ENCODE data around the gene POFUT1.
"Not testable (repeated sequence)": the region's sequence is repeated elsewhere in the genome, so short reads cannot be mapped to it uniquely, and the experiment has no call there.

The POFUT1 gene

GRCh38 chr20:32251470-32251869 lies 43.8 kb downstream of the POFUT1 start:
- H3K4me1 Mint-ChIP-seq, result peaks cover 22% of the 10 kb centered on the region
- ATAC-seq, result no peak

GRCh38 chr20:32252189-32252588 lies 44.5 kb downstream of the POFUT1 start:
- ATAC-seq (peak; percentile 71), DNase-seq (ENCODE audit: low spot score in 2 of 2) (peak; percentile 40 to 77)
- Mint-ChIP-seq H3K27ac (peak overlapping the region; percentile 88), H3K4me1 (peaks cover 28% of the 10 kb centered on the region), H3K4me3 (peak overlapping the region; percentile 62), H3K9me3 (no peaks in the 10 kb centered on the region), H3K36me3 (no peaks in the 10 kb centered on the region)

More at GRCh38 chr20:32251470-32251869, 43.8 kb downstream of the POFUT1 start:
- peak overlapping the region; percentile 88 for H3K27ac Mint-ChIP-seq
- no peaks in the 10 kb centered on the region for H3K36me3 Mint-ChIP-seq
- no peaks in the 10 kb centered on the region for H3K9me3 Mint-ChIP-seq
- DNase-seq (ENCODE audit: low spot score in 2 of 2), result no peak
- H3K4me3 Mint-ChIP-seq, result peak overlapping the region; percentile 62

- H3K4me3 Mint-ChIP-seq; DNase-seq (ENCODE audit: low spot score in 2 of 2); ATAC-seq; H3K4me1 Mint-ChIP-seq; H3K9me3 Mint-ChIP-seq; H3K36me3 Mint-ChIP-seq; H3K27ac Mint-ChIP-seq: not testable (repeated sequence)
Observed at GRCh38 chr20:32260973-32261372, 53.3 kb downstream of the POFUT1 start.

GRCh38 chr20:32261644-32262043 lies 54.0 kb downstream of the POFUT1 start:
- ATAC-seq, result no peak
- Mint-ChIP-seq H3K4me1 (peaks cover 6% of the 10 kb centered on the region), H3K9me3 (no peaks in the 10 kb centered on the region), H3K4me3 (no peak overlapping the region), H3K27ac (no peak overlapping the region), H3K36me3 (no peaks in the 10 kb centered on the region)
- no peak for DNase-seq (ENCODE audit: low spot score in 2 of 2)

GRCh38 chr20:32263398-32263954 lies 55.8 kb downstream of the POFUT1 start:
- Mint-ChIP-seq H3K9me3 (no peaks in the 10 kb centered on the region), H3K27ac (no peak overlapping the region), H3K4me3 (no peak overlapping the region), H3K36me3 (no peaks in the 10 kb centered on the region), H3K4me1 (no peaks in the 10 kb centered on the region)
- DNase-seq (ENCODE audit: low spot score in 2 of 2), result no peak
- no peak for ATAC-seq

DNA sequence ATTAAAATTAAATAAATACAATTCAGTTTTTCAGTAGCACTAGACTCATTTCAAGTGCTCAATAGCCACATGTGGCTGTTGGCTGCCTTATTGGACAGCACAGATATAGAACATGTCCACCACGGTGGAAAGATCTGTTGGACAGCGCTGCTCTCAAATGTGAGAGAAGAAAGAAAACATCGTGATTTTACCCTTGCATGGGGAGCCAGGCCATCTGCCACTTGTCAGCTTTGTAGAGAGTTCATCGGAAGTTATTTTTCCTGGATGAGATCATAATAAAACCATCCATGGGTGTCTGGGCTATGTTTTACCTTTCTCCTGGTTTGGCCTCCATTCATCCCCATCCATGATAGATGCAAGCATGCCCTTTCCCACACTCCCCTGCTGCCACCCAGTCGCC lies 63.9 kb downstream of the POFUT1 start:
- H3K27ac Mint-ChIP-seq, result no peak overlapping the region
- peaks cover 6% of the 10 kb centered on the region for H3K4me1 Mint-ChIP-seq
- H3K36me3 Mint-ChIP-seq, result no peaks in the 10 kb centered on the region
- no peak overlapping the region for H3K4me3 Mint-ChIP-seq
- H3K9me3 Mint-ChIP-seq, result no peaks in the 10 kb centered on the region
- no peak for ATAC-seq
- DNase-seq (ENCODE audit: low spot score in 2 of 2), result no peak

DNA sequence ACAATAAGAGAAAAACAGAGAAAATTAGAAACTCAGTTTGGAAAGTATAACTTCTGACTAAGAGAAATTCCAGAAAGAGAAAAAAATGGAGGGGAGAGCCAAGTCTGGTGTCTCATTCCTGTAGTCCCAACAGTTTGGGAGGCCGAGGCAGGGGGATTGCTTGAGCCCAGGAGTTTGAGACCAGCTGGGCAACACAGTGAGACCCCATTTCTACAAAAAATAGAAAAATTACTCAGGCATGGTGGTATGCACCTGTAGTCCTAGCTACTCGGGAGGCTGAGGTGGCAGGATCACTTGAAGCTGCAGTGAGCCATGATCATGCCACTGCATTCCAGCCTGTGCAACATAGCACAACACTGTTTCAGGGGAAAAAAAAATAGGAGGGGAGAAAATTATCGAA lies 66.7 kb downstream of the POFUT1 start:
- H3K27ac Mint-ChIP-seq, result no peak overlapping the region
- ATAC-seq, result no peak
- H3K36me3 Mint-ChIP-seq, result no peaks in the 10 kb centered on the region
- H3K4me1 Mint-ChIP-seq, result peaks cover 20% of the 10 kb centered on the region
- no peaks in the 10 kb centered on the region for H3K9me3 Mint-ChIP-seq
- no peak for DNase-seq (ENCODE audit: low spot score in 2 of 2)
- H3K4me3 Mint-ChIP-seq, result no peak overlapping the region

DNA sequence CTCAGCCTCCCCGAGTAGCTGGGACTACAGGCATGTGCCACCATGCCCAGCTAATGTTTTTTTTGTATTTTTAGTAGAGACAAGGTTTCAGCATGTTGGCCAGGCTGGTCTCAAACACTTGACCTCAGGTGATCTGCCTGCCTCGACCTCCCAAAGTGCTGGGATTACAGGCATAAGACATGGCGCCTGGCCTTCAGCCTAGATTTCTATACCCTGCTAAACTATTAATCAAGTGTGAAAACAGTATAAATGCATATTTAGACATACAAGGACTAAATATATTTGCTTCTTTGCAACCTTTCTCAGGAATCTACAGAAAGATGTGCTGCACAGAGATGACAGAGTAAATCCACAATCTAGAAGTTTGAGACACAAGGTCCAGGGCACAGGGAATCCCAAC lies 67.5 kb downstream of the POFUT1 start:
- H3K36me3 Mint-ChIP-seq; H3K27ac Mint-ChIP-seq; DNase-seq (ENCODE audit: low spot score in 2 of 2); H3K4me3 Mint-ChIP-seq; H3K9me3 Mint-ChIP-seq; ATAC-seq: not testable (repeated sequence)
- H3K4me1 Mint-ChIP-seq, result peaks cover 20% of the 10 kb centered on the region

- peak within 1 kb of the TSS; percentile 82 for H3K4me3 Mint-ChIP-seq
- H3K9me3 Mint-ChIP-seq, result no peaks in the 10 kb centered on the region
- ATAC-seq (peak; percentile 92), DNase-seq (ENCODE audit: low spot score in 2 of 2) (peak; percentile 71 to 92)
- peak within 1 kb of the TSS; percentile 94 for H3K27ac Mint-ChIP-seq
- H3K4me1 Mint-ChIP-seq, result peaks cover 39% of the 10 kb centered on the region
- H3K36me3 Mint-ChIP-seq, result peaks cover 18% of the 10 kb centered on the region
Observed at GRCh38 chr20:32277361-32278198, 69.9 kb downstream of the POFUT1 start, which contains the start of gene KIF3B. Gene KIF3B, plus strand, starts transcription at chr20:32277651. Its CDS starts 32,127 bp downstream, at chr20:32309778.

- H3K9me3 Mint-ChIP-seq, result no peaks in the 10 kb centered on the region
- ATAC-seq (peak; percentile 51), DNase-seq (ENCODE audit: low spot score in 2 of 2) (peak in 1 of 2 donors; percentile 63)
- H3K36me3 Mint-ChIP-seq, result peaks cover 23% of the 10 kb centered on the region
- peak overlapping the region; percentile 94 for H3K27ac Mint-ChIP-seq
- peaks cover 41% of the 10 kb centered on the region for H3K4me1 Mint-ChIP-seq
- H3K4me3 Mint-ChIP-seq, result peak overlapping the region; percentile 82
Observed at GRCh38 chr20:32278199-32278643, 70.5 kb downstream of the POFUT1 start.

GRCh38 chr20:32281711-32282110 lies 74.0 kb downstream of the POFUT1 start:
- peaks cover 63% of the 10 kb centered on the region for H3K4me1 Mint-ChIP-seq
- peaks cover 51% of the 10 kb centered on the region for H3K36me3 Mint-ChIP-seq
- peak overlapping the region; percentile 23 for H3K4me3 Mint-ChIP-seq
- peak overlapping the region; percentile 57 for H3K27ac Mint-ChIP-seq
- DNase-seq (ENCODE audit: low spot score in 2 of 2) (no peak), ATAC-seq (no peak)
- no peaks in the 10 kb centered on the region for H3K9me3 Mint-ChIP-seq

DNA sequence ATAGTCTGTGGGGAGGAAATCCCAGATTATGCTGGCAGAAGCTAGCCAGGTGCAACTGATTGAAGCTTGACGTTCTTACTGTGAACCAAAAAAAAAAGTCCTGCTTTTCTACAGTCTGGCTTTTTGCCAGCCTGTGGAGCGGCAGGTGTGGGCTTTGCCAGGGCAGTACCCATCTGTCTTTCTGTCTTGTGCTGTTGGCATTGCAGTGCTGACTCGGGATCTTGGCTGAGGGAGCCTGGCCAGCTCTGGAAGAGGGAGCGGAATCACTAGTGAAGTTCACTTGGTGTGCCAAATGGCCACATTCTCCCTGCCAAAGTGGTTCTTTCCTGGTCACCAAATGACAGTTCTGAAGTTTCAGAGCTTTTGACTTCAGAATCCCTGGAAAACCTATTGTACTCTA lies 74.8 kb downstream of the POFUT1 start:
- ATAC-seq (no peak), DNase-seq (ENCODE audit: low spot score in 2 of 2) (no peak)
- Mint-ChIP-seq H3K36me3 (peaks cover 56% of the 10 kb centered on the region), H3K9me3 (no peaks in the 10 kb centered on the region), H3K4me1 (peaks cover 56% of the 10 kb centered on the region), H3K27ac (peak overlapping the region; percentile 57), H3K4me3 (peak overlapping the region; percentile 23)

DNA sequence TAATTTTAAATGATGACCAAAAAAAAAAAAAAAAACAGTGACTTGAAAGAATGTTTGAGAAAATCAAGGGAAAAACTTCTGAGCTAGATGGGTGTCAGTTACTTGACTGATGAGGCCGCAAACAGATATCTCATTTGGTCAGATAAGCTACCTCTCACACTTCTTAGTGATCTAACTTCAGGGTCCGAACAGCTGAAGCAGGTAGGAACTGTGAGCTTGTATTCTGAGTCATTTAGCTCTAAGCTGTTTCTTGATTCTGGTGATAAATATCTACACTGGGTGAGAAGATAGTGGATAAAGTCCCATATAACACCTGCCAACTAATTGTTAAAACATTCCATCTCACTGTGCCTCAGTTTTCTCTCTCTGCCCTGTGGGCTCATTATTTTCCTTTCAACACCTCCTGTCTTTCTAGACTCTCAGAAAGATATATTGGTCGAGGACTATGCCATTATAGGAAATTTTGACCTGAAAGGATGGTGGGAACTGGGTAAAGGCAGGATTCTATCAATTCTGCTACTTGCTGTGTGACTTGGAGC lies 77.5 kb downstream of the POFUT1 start:
- Mint-ChIP-seq H3K36me3 (peaks cover 80% of the 10 kb centered on the region), H3K27ac (peak overlapping the region; percentile 87), H3K9me3 (no peaks in the 10 kb centered on the region), H3K4me3 (peak overlapping the region; percentile 64), H3K4me1 (peaks cover 61% of the 10 kb centered on the region)
- ATAC-seq (peak; percentile 69), DNase-seq (ENCODE audit: low spot score in 2 of 2) (peak in 1 of 2 donors; percentile 54)

GRCh38 chr20:32285621-32286371 lies 78.1 kb downstream of the POFUT1 start:
- H3K36me3 Mint-ChIP-seq, result peaks cover 86% of the 10 kb centered on the region

GRCh38 chr20:32287231-32287638 lies 79.6 kb downstream of the POFUT1 start:
- DNase-seq (ENCODE audit: low spot score in 2 of 2), result no peak
- Mint-ChIP-seq H3K27ac (peak overlapping the region; percentile 87), H3K36me3 (peaks cover 80% of the 10 kb centered on the region), H3K4me1 (peaks cover 55% of the 10 kb centered on the region), H3K4me3 (peak overlapping the region; percentile 64), H3K9me3 (no peaks in the 10 kb centered on the region)
- no peak for ATAC-seq

More at GRCh38 chr20:32285621-32286371, 78.1 kb downstream of the POFUT1 start:
- peak; percentile 31 to 77 for DNase-seq (ENCODE audit: low spot score in 2 of 2)
- Mint-ChIP-seq H3K4me3 (peak overlapping the region; percentile 64), H3K27ac (peak overlapping the region; percentile 87), H3K4me1 (peaks cover 65% of the 10 kb centered on the region), H3K9me3 (no peaks in the 10 kb centered on the region)
- peak; percentile 95 for ATAC-seq
